K562 (cell line): Measurements from ENCODE around the gene PANK2. TPM values are rescaled to one million over a fixed set of nuclear protein-coding genes. Genes with fewer than 3 reads are reported as not detected.

Experiments
- BRF1 ChIP-seq: IDR thresholded peaks from 3 replicates; pipeline ENCODE4 v1.6.1; 2011; ENCODE audit warnings: borderline replicate concordance, mild to moderate bottlenecking; ENCODE audit not compliant: insufficient read length; ENCODE audit errors: extremely low read depth
- MBD2 ChIP-seq: sonication (generic); IDR thresholded peaks from 2 replicates; pipeline ENCODE4 v1.6.1; 2016; ENCODE audit warnings: low read depth, borderline replicate concordance
- NCOA2 ChIP-seq, 2 experiments: fragments of 450-650 bp; IDR thresholded peaks; 2 replicates each; pipeline ENCODE4 v1.6.1; 2018; ENCODE audit warnings: mild to moderate bottlenecking in 2 of 2, moderate library complexity in 1 of 2; ENCODE audit not compliant: partially characterized antibody in 2 of 2
- PHF8 ChIP-seq: fragments of 200-600 bp; sonication (generic); IDR thresholded peaks from 2 replicates; pipeline ENCODE4 v1.6.1; 2012; ENCODE audit warnings: mixed run types, mild to moderate bottlenecking, inconsistent platforms, low read length, moderate library complexity, borderline replicate concordance
- PPARD ChIP-seq: fragments of 250-450 bp; sonication (Bioruptor Pico); IDR thresholded peaks from 2 replicates; pipeline ENCODE4 v1.8.0; 2022; ENCODE audit warnings: inconsistent platforms, mild to moderate bottlenecking, moderate library complexity
- PRPF4 ChIP-seq: fragments of 200-400 bp; formaldehyde crosslinking; IDR thresholded peaks from one replicate; pipeline ENCODE4 v1.6.1; 2017; ENCODE audit warnings: low read length, low read depth, mild to moderate bottlenecking; ENCODE audit not compliant: insufficient read depth, poor library complexity, severe bottlenecking
- SRSF1 ChIP-seq: fragments of 200-400 bp; formaldehyde crosslinking; IDR thresholded peaks from 2 replicates; pipeline ENCODE4 v1.6.1; 2017; ENCODE audit warnings: mild to moderate bottlenecking, low read depth, low read length, moderate library complexity
- ZNF79 ChIP-seq: fragments of 250-450 bp; sonication (Bioruptor Pico); IDR thresholded peaks from 2 replicates; pipeline ENCODE4 v1.4.0; 2020; ENCODE audit warnings: low read depth, mild to moderate bottlenecking, moderate library complexity
- polyA plus RNA-seq, 8 experiments: library from polyadenylated mRNA; depleted of rRNA in 4 of 8; stranded (reverse) in 5 of 8; unstranded in 3 of 8; fragments of >200 nt; fragmentation: Nextera tagmentation in 2 of 8; fragmentation: Illumina TruSeq in 1 of 8; extraction: Ambion mirVana in 2 of 8; extraction: Trizol in 1 of 8; gene quantifications; 2 replicates each; pipeline versions ENCODE4 v1.2.1 to v1.2.3, GENCODE V29; 2011 to 2014; ENCODE audit warnings: inconsistent platforms in 1 of 8, missing spikeins in 1 of 8
- total RNA-seq, 7 experiments: library from RNA; depleted of rRNA in 6 of 7; stranded (reverse); fragments of >200 nt in 6 of 7; fragmentation: Illumina TruSeq in 2 of 7; extraction: Trizol in 2 of 7; gene quantifications; 2 replicates each; pipeline versions ENCODE4 v1.2.1 to v1.2.3, GENCODE V29; 2011 to 2021; ENCODE audit warnings: low replicate concordance in 1 of 7
- TF ChIP-seq, protein P1 (sequence below), 2 experiments: IDR thresholded peaks; 2 replicates each; pipeline ENCODE4 v1.6.1; 2012; ENCODE audit warnings: improper control_type of control experiment in 2 of 2, low read depth in 2 of 2, low read length in 2 of 2, borderline replicate concordance in 1 of 2
- TF ChIP-seq, protein P2 (sequence below): IDR thresholded peaks from 2 replicates; pipeline ENCODE4 v1.6.1; 2011; ENCODE audit warnings: borderline replicate concordance, low read depth, mild to moderate bottlenecking, moderate library complexity, low read length; ENCODE audit not compliant: insufficient read depth, poor library complexity, severe bottlenecking
- TF ChIP-seq, protein P3 (sequence below): sonication (generic); formaldehyde crosslinking; IDR thresholded peaks from 2 replicates; pipeline ENCODE4 v1.8.0; 2022; ENCODE audit warnings: missing genetic modification reagents, mild to moderate bottlenecking, moderate library complexity, borderline replicate concordance
- TF ChIP-seq, protein P4 (sequence below), 2 experiments: IDR thresholded peaks; 2 replicates each; pipeline ENCODE4 v1.6.1; 2011; ENCODE audit warnings: borderline replicate concordance in 1 of 2, control low read depth in 1 of 2, low read depth in 1 of 2, low read length in 1 of 2, mild to moderate bottlenecking in 1 of 2, mixed read lengths in 1 of 2, moderate library complexity in 1 of 2; ENCODE audit not compliant: insufficient read depth in 1 of 2, insufficient read length in 1 of 2, poor library complexity in 1 of 2, severe bottlenecking in 1 of 2; ENCODE audit errors: extremely low read depth in 1 of 2
- TF ChIP-seq, protein P5 (sequence below): sonication (generic); formaldehyde crosslinking; IDR thresholded peaks from 2 replicates; pipeline ENCODE4 v1.8.1; 2023; ENCODE audit warnings: mild to moderate bottlenecking, missing genetic modification reagents

The PANK2 gene
- total and polyA plus RNA-seq, 9 of the 15 experiments (the other 6 are each of a cell fraction or from before 2014, with no cell fraction given): 14.9 to 43.5 (median 31.4) TPM

DNA sequence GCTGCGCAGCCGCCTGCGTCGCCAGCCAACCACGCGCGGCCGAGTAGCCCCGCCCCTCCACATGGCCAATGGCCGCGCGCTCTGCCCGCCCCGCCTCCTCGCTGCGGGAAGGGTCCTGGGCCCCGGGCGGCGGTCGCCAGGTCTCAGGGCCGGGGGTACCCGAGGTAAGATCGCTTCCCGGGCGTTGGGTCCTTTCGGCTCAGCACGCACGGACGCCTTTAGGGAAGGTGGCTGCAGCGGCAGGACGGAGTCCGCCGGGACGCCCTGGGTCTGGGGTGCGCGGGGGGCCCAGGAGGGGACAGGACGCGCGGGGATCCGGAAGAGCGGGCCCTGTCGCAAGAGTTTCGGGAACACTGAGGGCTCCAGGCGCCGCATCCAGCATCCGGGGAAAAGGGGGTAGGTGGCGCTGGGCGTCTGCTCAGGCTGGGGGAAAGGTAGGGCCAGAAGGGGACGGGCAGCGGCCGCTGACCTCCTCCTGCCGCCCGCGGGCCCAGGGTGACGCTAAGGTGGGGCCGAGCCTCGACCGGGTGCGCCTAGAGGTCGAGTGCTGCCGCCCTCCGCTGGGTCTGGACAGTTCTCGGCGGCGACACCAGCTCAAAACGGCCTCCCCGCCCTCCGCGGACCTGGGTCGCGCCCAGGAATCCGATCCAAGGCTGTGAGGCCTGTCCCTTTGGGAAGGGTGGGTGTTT is 42.3 kb upstream of the PANK2 start, which contains the start of gene MAVS (continued):
- TF ChIP-seq, protein P1, sequence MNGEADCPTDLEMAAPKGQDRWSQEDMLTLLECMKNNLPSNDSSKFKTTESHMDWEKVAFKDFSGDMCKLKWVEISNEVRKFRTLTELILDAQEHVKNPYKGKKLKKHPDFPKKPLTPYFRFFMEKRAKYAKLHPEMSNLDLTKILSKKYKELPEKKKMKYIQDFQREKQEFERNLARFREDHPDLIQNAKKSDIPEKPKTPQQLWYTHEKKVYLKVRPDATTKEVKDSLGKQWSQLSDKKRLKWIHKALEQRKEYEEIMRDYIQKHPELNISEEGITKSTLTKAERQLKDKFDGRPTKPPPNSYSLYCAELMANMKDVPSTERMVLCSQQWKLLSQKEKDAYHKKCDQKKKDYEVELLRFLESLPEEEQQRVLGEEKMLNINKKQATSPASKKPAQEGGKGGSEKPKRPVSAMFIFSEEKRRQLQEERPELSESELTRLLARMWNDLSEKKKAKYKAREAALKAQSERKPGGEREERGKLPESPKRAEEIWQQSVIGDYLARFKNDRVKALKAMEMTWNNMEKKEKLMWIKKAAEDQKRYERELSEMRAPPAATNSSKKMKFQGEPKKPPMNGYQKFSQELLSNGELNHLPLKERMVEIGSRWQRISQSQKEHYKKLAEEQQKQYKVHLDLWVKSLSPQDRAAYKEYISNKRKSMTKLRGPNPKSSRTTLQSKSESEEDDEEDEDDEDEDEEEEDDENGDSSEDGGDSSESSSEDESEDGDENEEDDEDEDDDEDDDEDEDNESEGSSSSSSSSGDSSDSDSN (IDR thresholded peaks at IDR 0.05; ENCODE audit: borderline replicate concordance in 1 of 2, low read depth in 2 of 2, low read length in 2 of 2): peak in 1 of 2 experiments; percentile 52; a peak in 1 of 4 replicates
- no peak for TF ChIP-seq PRPF4
- no peak for TF ChIP-seq BRF1
- TF ChIP-seq, protein P2, sequence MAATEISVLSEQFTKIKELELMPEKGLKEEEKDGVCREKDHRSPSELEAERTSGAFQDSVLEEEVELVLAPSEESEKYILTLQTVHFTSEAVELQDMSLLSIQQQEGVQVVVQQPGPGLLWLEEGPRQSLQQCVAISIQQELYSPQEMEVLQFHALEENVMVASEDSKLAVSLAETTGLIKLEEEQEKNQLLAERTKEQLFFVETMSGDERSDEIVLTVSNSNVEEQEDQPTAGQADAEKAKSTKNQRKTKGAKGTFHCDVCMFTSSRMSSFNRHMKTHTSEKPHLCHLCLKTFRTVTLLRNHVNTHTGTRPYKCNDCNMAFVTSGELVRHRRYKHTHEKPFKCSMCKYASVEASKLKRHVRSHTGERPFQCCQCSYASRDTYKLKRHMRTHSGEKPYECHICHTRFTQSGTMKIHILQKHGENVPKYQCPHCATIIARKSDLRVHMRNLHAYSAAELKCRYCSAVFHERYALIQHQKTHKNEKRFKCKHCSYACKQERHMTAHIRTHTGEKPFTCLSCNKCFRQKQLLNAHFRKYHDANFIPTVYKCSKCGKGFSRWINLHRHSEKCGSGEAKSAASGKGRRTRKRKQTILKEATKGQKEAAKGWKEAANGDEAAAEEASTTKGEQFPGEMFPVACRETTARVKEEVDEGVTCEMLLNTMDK: no peak
- TF ChIP-seq MBD2: peak; percentile 56; the same call in 1 of the 2 replicates
- TF ChIP-seq, protein P3, sequence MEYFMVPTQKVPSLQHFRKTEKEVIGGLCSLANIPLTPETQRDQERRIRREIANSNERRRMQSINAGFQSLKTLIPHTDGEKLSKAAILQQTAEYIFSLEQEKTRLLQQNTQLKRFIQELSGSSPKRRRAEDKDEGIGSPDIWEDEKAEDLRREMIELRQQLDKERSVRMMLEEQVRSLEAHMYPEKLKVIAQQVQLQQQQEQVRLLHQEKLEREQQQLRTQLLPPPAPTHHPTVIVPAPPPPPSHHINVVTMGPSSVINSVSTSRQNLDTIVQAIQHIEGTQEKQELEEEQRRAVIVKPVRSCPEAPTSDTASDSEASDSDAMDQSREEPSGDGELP: peak; percentile 68
- TF ChIP-seq PPARD (CRISPR knock-in tag): no peak
- TF ChIP-seq, protein P4, sequence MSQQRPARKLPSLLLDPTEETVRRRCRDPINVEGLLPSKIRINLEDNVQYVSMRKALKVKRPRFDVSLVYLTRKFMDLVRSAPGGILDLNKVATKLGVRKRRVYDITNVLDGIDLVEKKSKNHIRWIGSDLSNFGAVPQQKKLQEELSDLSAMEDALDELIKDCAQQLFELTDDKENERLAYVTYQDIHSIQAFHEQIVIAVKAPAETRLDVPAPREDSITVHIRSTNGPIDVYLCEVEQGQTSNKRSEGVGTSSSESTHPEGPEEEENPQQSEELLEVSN (IDR thresholded peaks at IDR 0.05; ENCODE audit: borderline replicate concordance in 1 of 2, extremely low read depth in 1 of 2, insufficient read depth in 1 of 2, insufficient read length in 1 of 2, low read depth in 1 of 2, low read length in 1 of 2, poor library complexity in 1 of 2, severe bottlenecking in 1 of 2): peak in 1 of 2 experiments; percentile 14
- no peak for TF ChIP-seq NCOA2 (IDR thresholded peaks at IDR 0.05; ENCODE audit: partially characterized antibody in 2 of 2)
- TF ChIP-seq ZNF79 (CRISPR knock-in tag): no peak
- TF ChIP-seq, protein P5, sequence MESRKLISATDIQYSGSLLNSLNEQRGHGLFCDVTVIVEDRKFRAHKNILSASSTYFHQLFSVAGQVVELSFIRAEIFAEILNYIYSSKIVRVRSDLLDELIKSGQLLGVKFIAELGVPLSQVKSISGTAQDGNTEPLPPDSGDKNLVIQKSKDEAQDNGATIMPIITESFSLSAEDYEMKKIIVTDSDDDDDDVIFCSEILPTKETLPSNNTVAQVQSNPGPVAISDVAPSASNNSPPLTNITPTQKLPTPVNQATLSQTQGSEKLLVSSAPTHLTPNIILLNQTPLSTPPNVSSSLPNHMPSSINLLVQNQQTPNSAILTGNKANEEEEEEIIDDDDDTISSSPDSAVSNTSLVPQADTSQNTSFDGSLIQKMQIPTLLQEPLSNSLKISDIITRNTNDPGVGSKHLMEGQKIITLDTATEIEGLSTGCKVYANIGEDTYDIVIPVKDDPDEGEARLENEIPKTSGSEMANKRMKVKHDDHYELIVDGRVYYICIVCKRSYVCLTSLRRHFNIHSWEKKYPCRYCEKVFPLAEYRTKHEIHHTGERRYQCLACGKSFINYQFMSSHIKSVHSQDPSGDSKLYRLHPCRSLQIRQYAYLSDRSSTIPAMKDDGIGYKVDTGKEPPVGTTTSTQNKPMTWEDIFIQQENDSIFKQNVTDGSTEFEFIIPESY (CRISPR knock-in tag): no peak
- TF ChIP-seq PHF8: peak; percentile 91
- no peak for TF ChIP-seq SRSF1
